NB4 (cell line): ENCODE results near the gene ZNF865.

Experiments
- CTCF ChIP-seq: IDR thresholded peaks from one replicate; pipeline ENCODE4 v1.5.1; 2012; ENCODE audit warnings: low read depth, low read length
- MYC ChIP-seq: IDR thresholded peaks from 2 replicates; pipeline ENCODE4 v1.6.1; 2011; ENCODE audit warnings: low read depth, low read length
- POLR2A ChIP-seq: IDR thresholded peaks from 2 replicates; pipeline ENCODE4 v1.6.1; 2011; ENCODE audit warnings: mild to moderate bottlenecking; ENCODE audit not compliant: insufficient read length; ENCODE audit errors: extremely low read depth

- TF ChIP-seq MYC (no peak), POLR2A (no peak), CTCF (no peak)
These were observed 16.7 kb upstream of the ZNF865 start for GRCh38 chr19:55588738-55589137.
